ENCODE measurements around the gene CCDC57.

The CCDC57 gene

GRCh38 chr17:82101767-82102679, 110.6 kb downstream of the CCDC57 start:
- DNase-seq, result no peak

DNA sequence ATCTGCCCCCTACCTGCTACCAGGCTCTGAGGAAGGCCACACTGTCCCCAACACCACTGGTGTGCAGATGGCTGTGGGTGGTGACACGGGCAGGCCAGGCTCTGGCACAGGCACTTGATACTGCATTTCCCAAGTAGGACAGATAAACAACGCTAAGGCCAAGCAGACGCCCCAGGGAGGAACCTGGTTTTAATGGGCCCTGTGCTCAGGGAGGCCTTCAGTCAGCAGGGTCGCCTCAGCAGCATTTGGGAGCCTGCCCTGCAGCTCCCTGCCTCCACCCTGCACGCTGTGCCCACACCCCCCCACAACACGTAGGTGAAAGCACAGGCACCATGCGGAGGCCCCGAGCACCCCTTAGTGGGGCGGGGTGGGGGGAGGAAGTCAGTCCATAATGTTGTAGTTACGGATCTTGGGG, 111.3 kb downstream of the CCDC57 start:
- DNase-seq, result no peak

- no peak for DNase-seq
Observed at GRCh38 chr17:82100502-82101298, 111.9 kb downstream of the CCDC57 start.

GRCh38 chr17:82098939-82099763, 113.5 kb downstream of the CCDC57 start:
- peak in 1 of 2 experiments; percentile 76 for DNase-seq

GRCh38 chr17:82098169-82098938, 114.3 kb downstream of the CCDC57 start, which contains the start of gene FASN:
TSS of gene FASN (minus strand) at chr17:82098236. CDS start at chr17:82096445, 1,791 bp downstream.
- peak; percentile 97 to 100 for DNase-seq

- no peak for DNase-seq
Observed at GRCh38 chr17:82097919-82098168, 114.8 kb downstream of the CCDC57 start.

DNA sequence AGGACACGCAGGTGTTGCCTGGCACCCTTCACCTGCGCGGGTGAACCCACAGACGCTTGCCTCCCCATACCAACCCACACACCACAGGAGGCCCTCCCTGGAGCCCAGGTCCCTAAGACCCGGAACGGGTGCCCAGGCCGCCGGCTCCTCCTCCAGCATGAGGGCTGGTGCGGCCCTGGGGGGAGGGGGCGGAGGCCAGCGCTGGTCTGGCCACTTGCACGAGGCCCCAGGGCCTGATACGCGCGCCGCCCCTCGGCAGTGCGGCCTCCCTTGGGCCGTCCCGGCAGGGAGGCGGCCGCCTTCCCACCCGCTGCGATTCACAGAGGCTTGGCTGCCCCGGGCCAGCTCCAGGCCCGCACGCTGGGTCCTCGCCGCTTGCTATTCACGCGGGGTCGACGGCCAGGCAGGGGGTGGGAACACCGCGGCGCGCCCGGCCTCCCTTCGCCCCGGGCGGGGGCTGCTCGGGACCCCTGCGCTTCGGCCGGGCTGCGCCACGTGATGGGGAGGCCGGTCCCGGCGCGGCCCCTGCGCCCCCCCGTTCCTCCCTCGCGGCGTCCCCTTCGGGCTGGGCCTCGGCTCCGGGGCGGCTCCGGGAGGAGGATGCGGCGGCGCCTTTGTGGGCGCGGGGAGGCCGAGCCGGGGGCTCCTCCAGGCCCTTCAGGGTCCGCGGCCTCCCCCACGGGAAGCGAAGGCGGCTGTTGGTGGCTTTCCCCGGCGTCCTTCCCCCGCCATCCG, 115.3 kb downstream of the CCDC57 start:
- DNase-seq, result peak in 1 of 2 experiments; percentile 62

DNA sequence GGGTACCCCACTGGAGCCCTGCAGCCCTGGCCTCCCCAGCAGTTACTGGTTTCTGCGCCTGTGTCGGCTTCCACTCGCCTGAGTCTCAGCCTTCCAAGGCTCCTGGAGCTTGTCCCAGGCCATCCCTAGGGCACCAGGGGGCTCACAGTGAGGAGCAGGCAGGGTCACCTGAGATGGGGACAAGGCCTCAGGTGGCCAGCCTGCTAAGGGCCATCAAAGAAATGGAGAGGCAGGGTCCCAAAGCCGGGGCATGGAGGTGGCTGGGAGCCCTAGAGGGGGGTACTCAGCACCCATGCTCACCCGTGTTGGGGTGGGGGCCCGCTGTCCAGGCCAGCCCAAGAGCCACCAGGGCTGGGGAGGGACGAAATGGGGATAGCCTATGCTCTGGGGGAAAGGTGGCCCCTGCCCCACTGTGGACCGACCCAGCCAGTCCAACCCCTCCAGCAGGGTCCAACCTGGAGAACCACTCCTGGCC, 115.9 kb downstream of the CCDC57 start:
- no peak for DNase-seq

DNA sequence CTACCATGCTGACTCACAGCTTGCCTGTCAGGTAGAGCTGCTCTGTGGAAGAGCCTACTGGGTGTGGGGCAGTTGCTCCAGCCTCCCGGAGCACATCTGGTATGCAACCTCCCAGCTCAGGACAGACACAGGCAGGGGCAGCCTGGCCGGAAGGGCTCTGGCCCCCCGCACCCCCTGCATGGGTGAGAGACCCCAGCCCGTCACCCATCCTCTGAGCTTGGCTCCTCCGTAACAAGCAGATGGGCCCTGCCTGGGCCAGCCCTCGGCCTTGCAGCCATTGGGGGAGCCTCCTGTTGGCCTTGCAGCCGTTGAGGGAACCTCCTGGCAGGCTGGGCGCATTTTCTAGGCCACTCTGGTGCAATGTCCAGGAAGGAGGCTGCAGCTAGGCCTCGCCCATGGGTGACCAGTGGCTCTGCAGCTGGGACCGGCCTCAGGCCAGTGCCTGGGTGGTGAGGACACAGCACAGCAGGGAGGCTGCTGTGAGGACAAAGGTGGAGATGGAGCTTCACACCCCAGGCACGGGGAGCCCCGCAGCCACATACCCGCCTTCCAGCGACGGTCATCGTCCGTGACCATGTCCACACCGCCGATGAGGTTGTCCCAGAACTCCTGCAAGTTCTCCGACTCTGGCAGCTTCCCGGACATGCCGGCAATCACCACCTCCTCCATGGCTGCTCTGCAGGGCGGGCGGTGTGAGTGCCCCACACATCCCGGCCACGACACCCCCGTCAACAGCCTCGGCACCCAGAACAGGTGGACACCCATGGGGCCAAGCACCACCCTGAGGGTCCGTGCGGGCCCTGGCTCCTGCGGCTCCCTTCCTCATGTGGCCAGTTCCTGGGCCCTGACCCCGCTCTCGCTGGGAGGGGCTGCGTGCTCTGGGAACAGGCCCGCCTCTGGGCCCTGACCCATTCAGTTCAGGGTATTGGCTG, 116.6 kb downstream of the CCDC57 start:
- DNase-seq, result no peak

- DNase-seq, result no peak
Observed at GRCh38 chr17:82094931-82095776, 117.5 kb downstream of the CCDC57 start.

DNA sequence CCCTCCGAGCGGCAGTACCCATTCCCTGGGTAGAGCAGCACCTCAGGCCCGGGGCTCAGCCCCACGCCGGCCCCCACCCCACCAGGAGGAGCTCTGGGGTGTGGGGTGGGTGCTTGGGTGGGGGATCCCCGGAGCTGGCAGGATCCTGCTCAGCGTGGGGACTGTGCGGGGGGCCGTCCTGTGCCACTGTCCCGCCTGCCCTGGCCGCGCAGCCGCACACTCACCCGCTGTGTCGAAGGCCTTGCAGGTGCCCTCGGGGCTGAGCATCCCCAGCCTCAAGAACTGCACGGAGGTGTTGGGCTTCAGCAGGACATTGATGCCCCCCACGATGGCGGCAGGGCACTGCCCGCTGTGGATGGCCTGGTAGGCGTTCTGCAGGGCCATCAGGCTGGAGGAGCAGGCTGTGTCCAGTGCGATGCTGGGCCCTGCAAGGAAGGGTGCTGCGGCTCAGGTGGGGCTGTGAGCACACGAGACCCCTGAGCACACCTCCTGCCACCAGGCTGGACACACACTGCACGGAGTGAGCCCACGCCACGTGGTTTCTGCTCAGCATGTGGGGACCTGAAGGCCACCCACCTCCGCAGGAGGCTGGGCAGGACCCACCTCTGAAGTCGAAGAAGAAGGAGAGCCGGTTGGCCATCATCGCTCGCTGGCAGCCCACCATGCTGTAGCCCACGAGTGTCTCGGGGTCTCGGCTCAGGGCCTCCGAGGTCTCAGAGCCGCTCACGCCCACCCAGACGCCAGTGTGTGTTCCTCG, 119.5 kb downstream of the CCDC57 start:
- no peak for DNase-seq

GRCh38 chr17:82092628-82092994, 120.0 kb downstream of the CCDC57 start:
- no peak for DNase-seq

DNA sequence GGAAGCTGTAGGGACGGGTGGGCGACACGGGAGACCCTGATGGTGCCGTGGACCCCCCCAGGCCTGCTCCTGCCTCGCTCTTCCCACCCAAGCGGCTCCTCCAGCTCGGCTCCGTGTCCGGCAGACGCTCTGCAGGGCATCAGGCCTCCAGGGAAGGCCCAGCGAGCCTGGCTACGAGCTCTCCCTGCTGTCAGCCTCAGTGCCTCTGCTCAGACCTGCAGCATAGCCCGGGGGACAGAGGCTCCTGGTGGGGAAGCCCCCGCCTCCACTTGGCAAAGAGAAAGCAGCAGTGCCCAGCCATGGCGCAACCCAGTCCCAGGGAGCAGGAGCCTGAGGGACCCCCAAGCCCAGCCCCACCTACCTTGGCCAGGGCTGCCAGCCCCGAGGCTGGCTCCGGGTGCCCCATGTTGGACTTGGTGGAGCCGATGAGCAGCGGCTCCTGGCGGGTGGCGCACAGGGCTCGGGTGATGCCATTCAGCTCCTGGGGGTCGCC, 120.5 kb downstream of the CCDC57 start:
- no peak for DNase-seq

DNA sequence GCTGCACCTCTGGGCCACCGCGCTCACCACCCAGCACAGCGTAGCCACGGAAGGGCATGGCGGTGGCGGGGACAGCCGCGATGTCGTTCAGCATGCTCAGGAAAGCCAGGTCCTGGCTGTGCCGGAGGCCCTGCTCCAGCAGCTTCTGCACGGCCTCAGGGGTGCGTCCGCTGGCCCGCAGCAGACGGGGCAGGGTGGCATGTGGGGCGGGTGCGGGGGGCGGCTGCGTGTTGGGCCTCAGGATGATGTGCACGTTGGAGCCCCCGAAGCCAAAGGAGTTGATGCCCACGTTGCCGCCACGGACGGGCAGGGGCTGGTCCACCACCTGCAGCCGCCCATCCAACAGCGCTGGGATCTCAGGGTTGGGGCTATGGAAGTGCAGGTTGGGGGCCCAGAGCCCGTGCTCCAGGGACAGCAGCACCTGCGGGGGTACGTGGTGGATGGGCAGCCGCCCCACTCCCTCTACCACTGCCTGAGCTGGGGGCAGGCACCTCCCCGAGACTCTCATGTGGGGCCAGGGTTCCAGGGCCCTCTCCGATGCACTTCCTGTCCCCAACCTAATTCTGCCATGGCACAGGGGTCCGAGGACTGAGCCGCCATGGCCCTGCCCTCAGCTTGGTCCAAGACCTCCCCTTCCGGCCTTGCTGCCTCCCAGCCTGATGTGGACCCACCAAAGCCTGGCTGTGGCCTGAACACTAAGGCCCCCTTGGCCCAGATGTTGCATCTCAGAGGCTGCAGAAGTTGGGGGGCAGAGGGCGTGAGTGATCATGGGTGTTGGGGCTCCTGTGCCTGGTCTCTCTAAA, 121.2 kb downstream of the CCDC57 start:
- no peak for DNase-seq

DNA sequence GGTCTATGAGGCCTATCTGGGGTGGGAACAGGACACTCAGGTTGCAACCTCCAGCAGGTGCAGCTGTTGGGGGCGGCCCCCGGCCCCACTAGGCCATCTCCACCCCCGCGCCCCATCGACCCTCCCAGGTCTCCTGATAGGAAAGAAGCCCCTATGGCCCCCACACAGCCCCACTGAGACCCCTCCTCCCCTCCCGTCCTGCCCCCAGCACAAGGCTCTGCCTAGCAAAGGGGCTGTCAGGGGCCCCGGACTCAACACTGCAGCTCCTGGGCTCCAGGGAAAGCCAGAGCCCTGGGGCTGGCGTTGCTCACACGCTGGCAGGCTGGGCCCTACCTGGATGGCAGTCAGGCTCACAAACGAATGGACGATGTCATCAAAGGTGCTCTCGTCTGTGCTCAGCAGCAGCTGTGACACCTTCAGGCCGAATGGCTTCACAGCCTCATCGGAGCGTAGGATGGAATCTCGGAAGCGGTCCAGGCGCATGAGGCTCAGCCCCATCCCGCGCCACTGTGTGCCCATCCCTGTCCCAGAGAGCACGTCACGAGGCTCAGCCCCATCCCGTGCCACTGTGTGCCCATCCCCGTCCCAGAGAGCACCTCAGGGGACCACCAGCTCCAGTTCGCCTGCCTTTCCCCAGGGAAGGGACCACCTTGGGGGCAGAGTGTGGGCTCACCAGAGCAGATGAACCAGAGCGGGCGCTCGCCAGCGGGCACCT, 121.9 kb downstream of the CCDC57 start:
- DNase-seq, result no peak

GRCh38 chr17:82089723-82090548, 122.7 kb downstream of the CCDC57 start:
- no peak for DNase-seq

Measured in NCI-H524 (cell line).